Neutrophil (primary cell): ENCODE results near the gene ZNF234.
A peak's percentile ranks its signal among the peaks of the same experiment; 100 is the strongest.

ENCODE experiments used
- H3K27ac ChIP-seq: fragments of 200-600 bp; sonication (generic); 2 replicates; pipeline ENCODE4 v1.5.1; 2016; ENCODE audit warnings: mild to moderate bottlenecking, moderate library complexity
- H3K27me3 ChIP-seq: fragments of 200-600 bp; sonication (generic); 2 replicates; pipeline ENCODE4 v1.6.0; 2016; ENCODE audit warnings: mild to moderate bottlenecking
- H3K36me3 ChIP-seq: fragments of 200-600 bp; sonication (generic); 2 replicates; pipeline ENCODE4 v1.5.1; 2017
- H3K4me1 ChIP-seq, 2 experiments: fragments of 200-600 bp in 1 of 2; sonication (generic) in 1 of 2; 1 replicate in 1 of 2; 2 replicates in 1 of 2; pipeline versions ENCODE4 v1.5.1 to v1.6.1; 2013 to 2016; ENCODE audit warnings: low read depth in 1 of 2, low read length in 1 of 2, mild to moderate bottlenecking in 1 of 2, moderate library complexity in 1 of 2; ENCODE audit not compliant: control insufficient read depth in 1 of 2, insufficient read depth in 1 of 2
- H3K4me3 ChIP-seq, 2 experiments: fragments of 200-600 bp in 1 of 2; sonication (generic) in 1 of 2; 1 replicate in 1 of 2; 2 replicates in 1 of 2; pipeline ENCODE4 v1.5.1; 2013 to 2016; ENCODE audit warnings: low read depth in 1 of 2, low read length in 1 of 2, mild to moderate bottlenecking in 1 of 2, moderate library complexity in 1 of 2
- H3K9me3 ChIP-seq: fragments of 200-600 bp; sonication (generic); 2 replicates; pipeline ENCODE4 v1.5.1; 2016
- TF ChIP-seq, protein P1 (sequence below): fragments of 200-600 bp; sonication (generic); IDR thresholded peaks from 2 replicates; pipeline ENCODE4 v1.5.1; 2016; ENCODE audit warnings: antibody characterized with exemption

ZNF234 gene

DNA sequence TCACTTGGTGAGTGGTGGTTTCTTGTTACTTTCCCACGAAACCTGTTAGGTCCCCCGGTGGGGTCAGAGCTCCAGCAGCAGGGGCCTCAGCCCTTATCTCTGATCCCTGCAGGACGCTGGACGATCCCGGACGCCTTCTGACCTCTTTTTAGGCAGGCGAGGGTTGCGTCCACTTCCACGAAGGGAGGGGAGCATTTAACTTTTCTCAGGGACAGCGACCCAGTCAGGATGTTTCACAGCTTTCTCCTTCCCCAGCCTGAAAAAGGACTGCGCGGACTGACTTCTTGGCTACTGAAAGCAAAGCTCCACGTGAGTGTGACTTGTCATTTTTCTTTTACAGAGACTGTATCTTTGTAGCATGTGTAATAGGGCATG, 692 bp downstream of the ZNF234 start:
- TF ChIP-seq, protein P1, sequence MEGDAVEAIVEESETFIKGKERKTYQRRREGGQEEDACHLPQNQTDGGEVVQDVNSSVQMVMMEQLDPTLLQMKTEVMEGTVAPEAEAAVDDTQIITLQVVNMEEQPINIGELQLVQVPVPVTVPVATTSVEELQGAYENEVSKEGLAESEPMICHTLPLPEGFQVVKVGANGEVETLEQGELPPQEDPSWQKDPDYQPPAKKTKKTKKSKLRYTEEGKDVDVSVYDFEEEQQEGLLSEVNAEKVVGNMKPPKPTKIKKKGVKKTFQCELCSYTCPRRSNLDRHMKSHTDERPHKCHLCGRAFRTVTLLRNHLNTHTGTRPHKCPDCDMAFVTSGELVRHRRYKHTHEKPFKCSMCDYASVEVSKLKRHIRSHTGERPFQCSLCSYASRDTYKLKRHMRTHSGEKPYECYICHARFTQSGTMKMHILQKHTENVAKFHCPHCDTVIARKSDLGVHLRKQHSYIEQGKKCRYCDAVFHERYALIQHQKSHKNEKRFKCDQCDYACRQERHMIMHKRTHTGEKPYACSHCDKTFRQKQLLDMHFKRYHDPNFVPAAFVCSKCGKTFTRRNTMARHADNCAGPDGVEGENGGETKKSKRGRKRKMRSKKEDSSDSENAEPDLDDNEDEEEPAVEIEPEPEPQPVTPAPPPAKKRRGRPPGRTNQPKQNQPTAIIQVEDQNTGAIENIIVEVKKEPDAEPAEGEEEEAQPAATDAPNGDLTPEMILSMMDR = no peak
- Histone ChIP-seq H3K36me3 (no peaks in the 10 kb centered on the region), H3K27ac (peak overlapping the region; percentile 28), H3K4me1 (peaks cover 12 to 17% of the 10 kb centered on the region in 2 experiments), H3K4me3 (peak overlapping the region; percentile 84 to 88), H3K27me3 (peaks cover 5% of the 10 kb centered on the region), H3K9me3 (no peaks in the 10 kb centered on the region)

DNA sequence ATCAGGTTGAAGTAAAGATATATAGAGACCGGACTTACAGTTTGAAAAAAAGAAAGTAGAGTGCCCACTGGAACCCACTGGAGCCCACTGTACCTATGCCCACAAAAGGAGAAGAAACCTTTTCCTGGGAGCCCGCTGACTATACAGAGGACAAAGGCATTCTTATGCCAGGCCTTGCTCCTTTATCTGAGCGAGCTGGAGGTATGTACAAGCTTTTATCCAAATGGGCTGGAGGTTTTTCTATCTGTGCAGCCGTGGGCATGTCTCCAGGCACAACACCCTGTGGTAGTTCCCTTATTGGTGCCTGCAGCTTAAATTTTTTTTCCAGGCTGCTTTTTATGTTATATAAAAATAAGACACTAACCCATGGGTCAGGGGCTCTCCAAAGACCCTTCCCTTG, 8.4 kb downstream of the ZNF234 start:
- no peaks in the 10 kb centered on the region for H3K4me1 ChIP-seq
- H3K27me3 ChIP-seq = no peaks in the 10 kb centered on the region
- TF ChIP-seq, protein P1 = no peak
- peaks cover 3% of the 10 kb centered on the region for H3K9me3 ChIP-seq
- peaks cover 35% of the 10 kb centered on the region for H3K36me3 ChIP-seq
- no peak overlapping the region for H3K27ac ChIP-seq
- no peak overlapping the region for H3K4me3 ChIP-seq

DNA sequence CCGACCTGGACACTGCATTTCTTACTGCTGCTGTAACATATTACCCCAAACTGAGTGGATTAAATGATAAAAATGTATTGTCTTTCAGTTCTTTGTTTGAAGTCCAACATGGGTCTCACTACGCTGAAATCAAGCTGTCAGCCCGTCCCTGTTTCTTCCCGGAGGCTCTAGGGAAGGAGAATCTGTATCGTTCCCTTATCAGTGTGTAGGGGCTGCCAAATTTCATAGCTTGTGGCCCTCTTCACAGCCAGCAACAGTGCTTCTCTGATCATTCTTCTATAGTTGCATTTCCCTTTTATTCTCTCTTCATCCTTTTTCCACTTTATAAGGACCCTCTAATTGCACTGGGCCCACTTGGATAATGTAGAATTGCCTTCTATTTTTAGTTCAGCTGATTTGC, 10.1 kb downstream of the ZNF234 start:
- H3K4me3 ChIP-seq = no peak overlapping the region
- H3K27ac ChIP-seq = no peak overlapping the region
- H3K9me3 ChIP-seq = peaks cover 12% of the 10 kb centered on the region
- H3K27me3 ChIP-seq = no peaks in the 10 kb centered on the region
- TF ChIP-seq, protein P1 = no peak
- H3K4me1 ChIP-seq = no peaks in the 10 kb centered on the region
- H3K36me3 ChIP-seq = peaks cover 38% of the 10 kb centered on the region

DNA sequence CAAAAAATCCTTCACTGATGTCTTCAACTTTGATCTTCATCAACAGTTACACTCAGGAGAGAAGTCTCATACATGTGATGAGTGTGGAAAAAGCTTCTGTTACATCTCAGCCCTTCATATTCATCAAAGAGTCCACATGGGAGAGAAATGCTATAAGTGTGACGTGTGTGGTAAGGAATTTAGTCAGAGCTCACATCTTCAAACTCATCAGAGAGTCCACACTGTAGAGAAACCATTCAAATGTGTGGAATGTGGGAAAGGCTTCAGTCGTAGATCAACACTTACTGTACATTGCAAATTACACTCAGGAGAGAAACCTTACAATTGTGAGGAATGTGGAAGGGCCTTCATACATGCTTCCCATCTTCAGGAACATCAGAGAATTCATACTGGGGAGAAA, 15.1 kb downstream of the ZNF234 start:
- Histone ChIP-seq H3K9me3 (peaks cover 33% of the 10 kb centered on the region), H3K4me1 (no peaks in the 10 kb centered on the region), H3K4me3 (no peak overlapping the region), H3K36me3 (peaks cover 16% of the 10 kb centered on the region), H3K27ac (no peak overlapping the region), H3K27me3 (no peaks in the 10 kb centered on the region)
- TF ChIP-seq, protein P1 = no peak

DNA sequence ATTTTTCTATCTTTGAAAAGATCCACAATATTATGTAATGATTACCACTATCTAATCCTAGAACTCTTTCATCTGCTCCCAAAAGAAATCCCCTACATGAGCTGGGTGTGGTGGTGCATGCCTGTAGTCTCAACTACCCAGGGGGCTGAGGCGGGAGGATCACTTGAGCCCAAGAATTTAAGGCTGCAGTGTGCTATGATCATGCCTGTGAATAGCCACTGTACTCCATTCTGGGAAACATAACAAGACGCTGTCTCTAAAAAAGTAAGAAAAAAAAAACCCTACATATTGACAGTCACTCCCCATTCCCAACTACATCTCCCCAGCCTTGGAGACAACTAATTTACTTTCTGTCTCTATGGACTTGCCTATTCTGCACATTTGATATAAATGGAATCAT, 22.4 kb downstream of the ZNF234 start:
- TF ChIP-seq, protein P1 = no peak
- H3K36me3 ChIP-seq = peaks cover 7% of the 10 kb centered on the region
- H3K27ac ChIP-seq = no peak overlapping the region
- H3K9me3 ChIP-seq = peaks cover 17% of the 10 kb centered on the region
- peaks cover 11 to 14% of the 10 kb centered on the region in 2 experiments for H3K4me1 ChIP-seq
- no peak overlapping the region for H3K4me3 ChIP-seq
- no peaks in the 10 kb centered on the region for H3K27me3 ChIP-seq

DNA sequence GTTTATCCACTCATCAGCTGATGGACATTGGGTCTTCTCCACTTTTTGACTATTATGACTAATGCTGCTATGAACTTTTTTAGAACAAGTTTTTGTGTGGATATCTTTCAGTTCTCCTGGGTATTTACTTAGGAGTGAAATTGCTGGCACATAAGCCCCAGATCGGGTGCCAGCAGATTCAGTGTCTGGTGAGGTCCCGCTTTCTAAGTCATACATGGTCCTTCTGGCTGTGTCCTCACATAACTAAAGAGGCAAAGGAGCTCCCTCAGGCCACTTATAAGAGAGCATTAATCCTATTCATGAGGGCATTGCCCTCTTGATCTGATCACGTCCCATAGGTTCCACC, 22.9 kb downstream of the ZNF234 start:
- TF ChIP-seq, protein P1 = no peak
- Histone ChIP-seq H3K27me3 (no peaks in the 10 kb centered on the region), H3K4me1 (peaks cover 11 to 14% of the 10 kb centered on the region in 2 experiments), H3K9me3 (peaks cover 14% of the 10 kb centered on the region), H3K4me3 (peak overlapping the region; percentile 68 to 79), H3K36me3 (peaks cover 8% of the 10 kb centered on the region), H3K27ac (peak overlapping the region; percentile 81)
